Stimulated activated CD8-positive, alpha-beta memory T cell treated with anti-CD3 and anti-CD28 coated beads, Interleukin-15, amount 100 ng/mL, for 4 hours (primary cell): ENCODE results near the gene SMPDL3B.

Experiments used
- DNase-seq, 2 donors: peaks; one replicate each; pipeline ENCODE4 v3.0.0-alpha.2; 2020; ENCODE audit warnings: low read depth in 2 of 2

SMPDL3B gene

GRCh38 chr1:27940870-27941560 lies 6.2 kb downstream of the SMPDL3B start:
- DNase-seq, result no peak

DNA sequence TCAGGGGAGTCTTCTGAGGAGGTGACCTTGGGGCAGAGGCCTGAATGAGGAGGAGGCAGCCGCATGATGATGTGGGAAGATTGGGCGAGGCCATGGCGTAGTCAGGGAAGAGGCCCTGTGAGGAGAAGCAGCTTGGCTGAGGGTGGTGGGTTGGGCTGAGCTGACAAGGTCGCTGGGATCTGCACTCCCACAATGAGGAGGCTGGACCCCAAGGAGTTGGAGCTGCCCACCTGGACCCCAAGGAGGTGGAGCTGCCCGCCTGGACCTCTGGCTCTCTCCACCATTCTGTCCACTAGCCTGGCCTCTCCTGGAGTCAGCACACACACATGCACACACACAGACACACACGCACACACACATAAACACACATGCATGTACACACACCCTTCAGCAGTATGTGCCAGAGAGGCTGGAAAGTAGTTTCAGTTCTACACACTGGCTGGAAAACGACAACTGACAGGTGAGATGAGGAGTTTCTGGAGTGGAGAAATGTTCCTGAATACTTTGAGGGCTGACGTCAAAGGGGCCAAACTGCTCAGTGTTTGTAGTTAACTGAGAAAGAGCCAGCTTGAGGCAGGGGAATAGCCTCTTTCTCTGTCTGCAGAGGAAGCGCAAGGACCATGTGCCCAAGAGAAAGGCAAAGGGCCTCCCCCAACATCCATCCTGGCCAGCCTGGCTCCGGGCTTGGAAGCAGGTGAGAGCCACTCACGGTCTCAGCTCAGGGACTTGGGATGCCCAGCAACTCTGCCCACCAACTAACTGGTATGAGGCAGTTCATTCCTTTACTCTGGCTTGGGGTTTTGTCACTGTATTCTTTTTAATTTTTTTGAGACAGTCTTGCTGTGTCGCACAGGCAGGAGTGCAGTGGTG lies 7.1 kb downstream of the SMPDL3B start:
- DNase-seq, result no peak

- no peak for DNase-seq
Measured at GRCh38 chr1:27945020-27945419, 10.2 kb downstream of the SMPDL3B start.

DNA sequence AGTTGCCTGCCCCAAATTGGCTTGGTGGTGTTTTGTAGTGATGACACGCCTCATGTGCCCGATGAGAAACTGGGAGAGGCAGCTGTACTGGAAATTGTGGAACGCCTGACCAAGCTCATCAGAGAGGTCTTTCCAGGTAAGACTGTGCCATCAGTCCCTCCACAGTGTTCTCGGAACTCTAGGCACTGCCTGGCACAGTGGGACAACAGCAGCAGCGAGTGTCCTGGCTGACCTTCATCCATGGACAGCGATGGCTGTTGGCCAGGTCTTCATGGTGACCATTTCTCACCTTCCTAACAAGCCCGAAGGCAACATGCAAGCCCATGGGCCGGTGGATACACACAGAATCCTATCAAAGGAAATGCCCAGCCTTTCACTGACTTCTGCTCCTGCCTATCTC lies 14.2 kb downstream of the SMPDL3B start:
- no peak for DNase-seq

DNA sequence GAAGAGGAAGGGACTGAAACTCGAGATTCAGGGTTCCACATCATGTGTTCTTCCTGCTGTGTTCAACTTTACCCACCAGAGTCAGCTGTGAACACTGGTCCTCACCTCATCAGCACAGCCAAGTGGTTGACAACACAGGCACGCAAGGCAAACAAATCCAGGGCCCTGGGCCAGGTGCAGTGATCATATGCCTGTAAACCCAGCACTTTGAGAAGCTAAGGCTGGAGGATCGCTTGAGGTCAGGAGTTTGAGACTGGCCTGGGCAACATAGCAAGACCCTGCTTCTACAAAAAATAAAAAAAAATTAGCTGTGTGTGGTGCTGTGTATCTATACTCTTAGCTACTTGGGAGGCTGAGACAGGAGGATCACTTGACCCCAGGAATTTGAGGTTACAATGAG lies 16.6 kb downstream of the SMPDL3B start:
- no peak for DNase-seq

DNA sequence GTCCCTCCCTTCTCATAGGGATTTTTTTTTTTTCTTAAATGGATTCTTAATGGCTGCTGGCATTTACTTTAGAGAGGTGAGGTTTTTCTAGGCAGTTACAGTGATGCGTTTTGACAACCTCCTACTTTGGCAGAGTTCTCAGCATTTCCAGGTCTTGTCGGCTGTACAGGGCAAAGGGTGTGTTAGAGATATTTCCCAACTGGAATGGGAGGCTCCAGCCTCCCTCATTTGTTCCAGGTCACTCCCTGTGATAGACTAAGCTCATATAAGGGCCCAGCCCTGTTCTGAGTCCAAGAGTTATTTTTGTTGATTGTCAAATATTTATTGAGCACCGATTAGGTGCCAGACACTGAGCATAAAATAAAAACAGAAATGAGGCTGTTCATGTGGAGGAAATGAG lies 17.3 kb downstream of the SMPDL3B start:
- DNase-seq, result no peak

GRCh38 chr1:27954186-27954585 lies 19.4 kb downstream of the SMPDL3B start:
- DNase-seq, result no peak

DNA sequence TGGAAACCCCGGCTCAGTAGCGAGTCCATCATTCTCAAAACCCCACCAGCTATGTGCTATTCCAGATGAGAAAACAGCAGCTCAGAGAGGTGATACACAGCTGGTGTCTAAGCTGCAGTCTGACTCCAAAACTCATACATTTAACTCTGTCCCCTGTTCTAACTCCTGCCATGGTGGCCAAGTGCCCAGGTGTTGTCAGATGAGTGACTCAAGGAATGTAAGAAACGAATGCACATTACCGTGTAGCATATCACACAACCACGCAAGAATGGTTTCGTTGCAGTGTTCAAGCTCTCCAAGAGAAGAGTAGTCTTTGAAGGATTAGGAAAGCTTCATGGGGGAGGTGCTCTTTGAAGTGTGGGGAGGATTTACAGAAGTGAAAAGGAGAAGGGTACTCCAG lies 20.3 kb downstream of the SMPDL3B start:
- DNase-seq, result no peak

DNA sequence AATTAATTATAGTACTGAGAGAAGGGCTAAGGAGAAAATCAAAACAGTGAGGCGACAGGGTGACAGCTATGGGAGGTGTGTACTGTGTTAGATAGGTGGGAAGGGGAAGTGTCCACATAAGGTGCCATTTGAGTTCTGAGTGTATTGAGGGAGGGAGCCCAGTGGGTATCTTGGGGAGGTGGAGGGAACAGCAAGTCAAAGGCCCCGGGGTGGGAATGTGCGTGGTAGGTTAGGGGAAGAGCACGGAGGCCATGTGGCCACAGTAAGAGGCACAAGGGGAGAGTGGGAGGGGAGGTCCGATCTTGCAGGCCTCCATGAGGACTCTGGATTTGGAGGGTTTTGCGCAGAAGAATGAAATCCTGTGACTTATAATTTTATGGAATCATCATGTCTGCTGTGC lies 22.0 kb downstream of the SMPDL3B start:
- no peak for DNase-seq

- DNase-seq, result no peak
Measured at GRCh38 chr1:27957655-27958054, 22.9 kb downstream of the SMPDL3B start.

DNA sequence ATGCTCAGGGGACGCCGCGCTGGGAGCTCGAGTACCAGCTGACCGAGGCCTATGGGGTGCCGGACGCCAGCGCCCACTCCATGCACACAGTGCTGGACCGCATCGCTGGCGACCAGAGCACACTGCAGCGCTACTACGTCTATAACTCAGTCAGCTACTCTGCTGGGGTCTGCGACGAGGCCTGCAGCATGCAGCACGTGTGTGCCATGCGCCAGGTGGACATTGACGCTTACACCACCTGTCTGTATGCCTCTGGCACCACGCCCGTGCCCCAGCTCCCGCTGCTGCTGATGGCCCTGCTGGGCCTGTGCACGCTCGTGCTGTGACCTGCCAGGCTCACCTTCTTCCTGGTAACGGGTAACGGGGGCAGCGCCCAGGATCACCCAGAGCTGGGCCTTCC lies 23.7 kb downstream of the SMPDL3B start:
- no peak for DNase-seq

- DNase-seq, result peak; percentile 69 to 73
Measured at GRCh38 chr1:27959792-27960603, 25.2 kb downstream of the SMPDL3B start, which contains the start of gene XKR8. TSS of gene XKR8 (plus strand) at chr1:27959973. CDS start at chr1:27960070, 97 bp downstream.

GRCh38 chr1:27960762-27961645 lies 26.2 kb downstream of the SMPDL3B start:
- DNase-seq, result no peak

DNA sequence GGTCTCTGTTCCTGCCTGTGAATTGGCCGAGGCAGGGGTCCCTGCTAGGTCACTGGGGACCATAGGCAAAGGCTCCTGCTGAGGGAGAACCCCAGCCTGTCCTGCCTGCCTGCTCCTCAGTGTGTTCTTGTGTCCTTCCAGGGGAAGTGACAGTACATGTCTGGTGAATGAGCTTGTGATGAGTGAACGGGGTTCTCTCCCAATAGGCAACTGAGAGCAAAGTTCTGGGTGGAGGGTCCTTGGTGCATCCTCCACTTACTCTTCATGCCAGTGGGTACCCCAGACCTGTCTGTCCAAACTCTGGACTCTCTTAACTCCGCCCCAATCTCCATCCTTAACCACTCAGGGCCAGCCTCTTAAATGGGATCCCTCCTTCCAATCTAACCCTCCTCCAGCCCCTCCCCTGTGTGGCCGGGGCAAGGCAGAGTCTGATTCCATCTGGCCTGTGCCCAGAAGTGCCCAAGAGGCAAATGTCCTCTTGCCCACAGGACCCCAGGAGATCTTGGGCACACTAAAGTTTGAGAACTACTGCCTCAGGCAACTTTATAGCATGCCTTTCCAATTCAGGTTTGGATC lies 26.9 kb downstream of the SMPDL3B start:
- no peak for DNase-seq

GRCh38 chr1:27963393-27963792 lies 28.6 kb downstream of the SMPDL3B start:
- DNase-seq, result no peak

DNA sequence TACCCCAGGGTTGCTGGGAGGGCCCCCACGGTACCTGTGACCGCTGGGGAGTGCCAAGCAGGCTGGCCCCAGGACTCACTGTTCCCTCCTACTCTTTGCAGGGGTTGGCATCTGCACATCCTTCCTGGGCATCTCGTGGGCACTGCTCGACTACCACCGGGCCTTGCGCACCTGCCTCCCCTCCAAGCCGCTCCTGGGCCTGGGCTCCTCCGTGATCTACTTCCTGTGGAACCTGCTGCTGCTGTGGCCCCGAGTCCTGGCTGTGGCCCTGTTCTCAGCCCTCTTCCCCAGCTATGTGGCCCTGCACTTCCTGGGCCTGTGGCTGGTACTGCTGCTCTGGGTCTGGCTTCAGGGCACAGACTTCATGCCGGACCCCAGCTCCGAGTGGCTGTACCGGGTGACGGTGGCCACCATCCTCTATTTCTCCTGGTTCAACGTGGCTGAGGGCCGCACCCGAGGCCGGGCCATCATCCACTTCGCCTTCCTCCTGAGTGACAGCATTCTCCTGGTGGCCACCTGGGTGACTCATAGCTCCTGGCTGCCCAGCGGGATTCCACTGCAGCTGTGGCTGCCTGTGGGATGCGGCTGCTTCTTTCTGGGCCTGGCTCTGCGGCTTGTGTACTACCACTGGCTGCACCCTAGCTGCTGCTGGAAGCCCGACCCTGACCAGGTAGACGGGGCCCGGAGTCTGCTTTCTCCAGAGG lies 31.8 kb downstream of the SMPDL3B start:
- DNase-seq, result no peak

GRCh38 chr1:27967106-27967883 lies 32.5 kb downstream of the SMPDL3B start:
- DNase-seq, result no peak

DNA sequence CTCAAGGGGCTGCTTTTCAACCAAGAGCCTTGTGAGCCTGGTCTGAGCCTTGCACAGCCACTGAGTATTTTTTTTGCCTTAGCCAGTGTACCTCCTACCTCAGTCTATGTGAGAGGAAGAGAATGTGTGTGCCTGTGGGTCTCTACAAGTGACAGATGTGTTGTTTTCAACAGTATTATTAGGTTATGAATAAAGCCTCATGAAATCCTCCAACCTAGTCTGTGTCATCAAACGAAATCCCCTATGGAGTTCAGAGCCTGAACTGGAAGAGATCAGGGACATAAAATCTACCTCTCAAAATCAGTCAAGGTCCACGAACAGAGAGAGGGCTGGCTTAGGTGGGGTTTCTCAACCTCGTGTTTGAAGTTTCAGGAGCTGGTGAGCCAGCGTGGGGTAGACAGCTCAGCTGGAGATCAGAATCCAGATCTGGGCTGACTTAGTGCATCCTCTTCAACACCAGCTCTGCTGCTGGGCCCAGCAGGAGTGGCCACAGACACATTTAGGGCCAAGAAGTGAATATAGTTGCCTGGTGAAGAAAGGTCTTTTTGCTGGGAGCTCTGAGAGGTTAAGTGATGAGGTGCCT lies 33.2 kb downstream of the SMPDL3B start:
- DNase-seq, result no peak

DNA sequence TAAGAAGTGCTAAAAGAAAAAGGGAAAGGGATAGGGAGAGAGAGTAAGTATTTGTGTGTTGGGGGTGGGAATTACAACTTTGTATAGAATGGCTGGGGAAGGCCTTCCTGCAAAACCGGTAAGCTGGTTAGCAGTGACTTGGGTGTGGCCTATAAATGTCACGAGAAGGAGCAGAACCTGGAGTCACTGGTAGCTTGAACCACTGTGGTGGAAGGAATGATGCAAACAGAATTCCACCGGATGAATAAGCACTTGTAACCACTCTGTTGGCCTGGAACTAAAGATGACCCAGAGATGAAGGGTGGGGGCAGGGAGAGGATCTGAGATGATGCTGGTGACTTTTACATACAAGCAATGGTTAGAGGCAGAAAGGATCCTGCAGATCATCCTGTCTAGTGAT lies 33.9 kb downstream of the SMPDL3B start:
- DNase-seq, result no peak
